Right lobe of liver (tissue), 6 donors: ENCODE measurements around the gene PHACTR2. TPM values are rescaled to one million over a fixed set of nuclear protein-coding genes. Genes with fewer than 3 reads are reported as not detected.
"Not testable (repeated sequence)": the region's sequence is repeated elsewhere in the genome, so short reads cannot be mapped to it uniquely, and the experiment has no call there.

Source experiments
- ATAC-seq, 4 donors: fragments of 200-7000 bp; cut with Tn5 transposase; one replicate each; pipeline ENCODE4 v1.9.1; 2020; ENCODE audit warnings: mild to moderate bottlenecking in 4 of 4, moderate library complexity in 4 of 4
- DNase-seq, 3 donors: peaks; one replicate each; pipeline ENCODE4 v3.0.0-alpha.2; 2020
- H3K27ac ChIP-seq, 3 donors: fragments of 200-600 bp; one replicate each; pipeline ENCODE4 v1.8.0; 2022
- H3K27me3 ChIP-seq, 2 donors: fragments of 200-600 bp; one replicate each; pipeline ENCODE4 v1.8.0; 2022
- H3K36me3 ChIP-seq, 4 donors: fragments of 200-600 bp; sonication (generic) in 1 of 4; one replicate each; pipeline versions ENCODE4 v1.5.1 to v1.8.0; 2017 to 2022; ENCODE audit warnings: control low read depth in 1 of 4
- H3K4me1 ChIP-seq, 4 donors: fragments of 200-600 bp; sonication (generic) in 1 of 4; one replicate each; pipeline versions ENCODE4 v1.5.1 to v1.8.0; 2017 to 2022; ENCODE audit warnings: control low read depth in 1 of 4
- H3K4me3 ChIP-seq, 3 donors: fragments of 200-600 bp; one replicate each; pipeline ENCODE4 v1.8.0; 2022
- H3K9me3 ChIP-seq, 4 donors: fragments of 200-600 bp; sonication (generic) in 1 of 4; one replicate each; pipeline versions ENCODE4 v1.5.1 to v1.8.0; 2017 to 2022; ENCODE audit warnings: control low read depth in 1 of 4
- CTCF ChIP-seq, 4 donors: fragments of 200-600 bp in 3 of 4; fragments of 450-650 bp in 1 of 4; IDR thresholded peaks; one replicate each; pipeline versions ENCODE4 v1.5.1 to v1.8.0; 2016 to 2022; ENCODE audit warnings: antibody characterized with exemption in 4 of 4, mild to moderate bottlenecking in 2 of 4
- POLR2A ChIP-seq: fragments of 450-650 bp; IDR thresholded peaks from one replicate; pipeline ENCODE4 v1.6.1; 2017; ENCODE audit warnings: antibody characterized with exemption, mild to moderate bottlenecking
- WGBS: methylation state at CpG from one replicate; pipeline ENCODE4 v1.1.6; 2018; ENCODE audit warnings: low coverage, low lambda C conversion rate; ENCODE audit not compliant: insufficient coverage; ENCODE audit errors: missing lambda C conversion rate; 5-methylcytosine and 5-hydroxymethylcytosine counted together
- intact Hi-C, 2 donors: fragments of 100-400 bp; cut with DNase I; formaldehyde crosslinking; loops; one replicate each; pipeline versions ENCODE4 v1.11.2 to v1.14.1; 2022
- total RNA-seq, 6 experiments: library from RNA; depleted of rRNA in 2 of 6; stranded (reverse); fragments of >200 nt in 2 of 6; fragmentation: NEBNext Ultra II Directional in 3 of 6; extraction: Animal tissue kit (Norgen Biotek cat#: 25700) in 3 of 6; gene quantifications; one replicate each; pipeline versions ENCODE4 v1.1.0 to v1.2.4, GENCODE V29; 2016 to 2023
- donor health status: DM: no; HTN: yes; CAD: no.
- donor health status: DM: no; HTN: no; CAD: no.
- donor health status: DM: no; HTN: no; CAD: no.
- donor health status: DM: no; HTN: yes; CAD: no.
- donor health status: DM: no; HTN: yes; CAD: no.

Gene PHACTR2
- total RNA-seq, 6 experiments from 2014 or later: 14.0 to 62.7 (median 20.9) TPM

DNA sequence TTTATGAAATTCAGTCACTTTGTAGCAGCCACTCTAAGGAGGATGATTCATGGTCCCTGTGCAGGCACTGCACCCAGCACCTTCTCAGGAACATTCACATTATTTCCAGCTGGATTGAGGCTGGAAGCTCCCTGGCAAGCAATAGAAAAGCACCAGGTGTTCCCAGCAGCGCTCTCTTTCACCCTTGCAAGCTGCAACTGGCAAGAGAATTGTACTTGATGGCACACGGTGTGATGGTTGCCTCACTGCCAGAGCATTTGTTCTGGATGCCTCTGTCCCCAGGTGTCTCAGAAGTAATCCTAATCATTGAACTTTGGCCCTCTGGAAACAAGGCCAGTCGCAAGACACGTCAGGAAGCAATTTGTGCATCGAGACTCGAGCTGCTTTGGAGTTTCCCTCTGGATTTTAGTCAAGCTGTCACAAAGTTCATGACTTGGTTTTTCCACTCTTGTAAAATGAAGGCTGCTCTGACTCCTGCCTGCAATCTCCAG lies 24.9 kb upstream of the PHACTR2 start:
- Histone ChIP-seq H3K27me3 (no peaks in the 10 kb centered on the region), H3K4me3 (no peak overlapping the region), H3K27ac (no peak overlapping the region), H3K9me3 (no peaks in the 10 kb centered on the region), H3K36me3 (no peaks in the 10 kb centered on the region), H3K4me1 (no peaks in the 10 kb centered on the region)
- TF ChIP-seq POLR2A: no peak
- no peak for TF ChIP-seq CTCF (IDR thresholded peaks at IDR 0.05)
- WGBS: 61% methylated on average over 5 of the region's 6 CpGs
- DNase-seq: no peak
- intact Hi-C loops: no loop called here
- ATAC-seq: no peak

- no peaks in the 10 kb centered on the region for H3K9me3 ChIP-seq
- no peak overlapping the region for H3K27ac ChIP-seq
- DNase-seq (no peak), ATAC-seq (no peak)
- H3K4me1 ChIP-seq: no peaks in the 10 kb centered on the region
- 31% methylated on average over 5 of the region's 5 CpGs for WGBS
- no peak for TF ChIP-seq POLR2A
- TF ChIP-seq CTCF (IDR thresholded peaks at IDR 0.05): no peak
- H3K4me3 ChIP-seq: no peak overlapping the region
- no peaks in the 10 kb centered on the region for H3K36me3 ChIP-seq
- H3K27me3 ChIP-seq: no peaks in the 10 kb centered on the region
- intact Hi-C loops: no loop called here
These were observed 22.2 kb upstream of the PHACTR2 start for GRCh38 chr6:143655541-143655940.

DNA sequence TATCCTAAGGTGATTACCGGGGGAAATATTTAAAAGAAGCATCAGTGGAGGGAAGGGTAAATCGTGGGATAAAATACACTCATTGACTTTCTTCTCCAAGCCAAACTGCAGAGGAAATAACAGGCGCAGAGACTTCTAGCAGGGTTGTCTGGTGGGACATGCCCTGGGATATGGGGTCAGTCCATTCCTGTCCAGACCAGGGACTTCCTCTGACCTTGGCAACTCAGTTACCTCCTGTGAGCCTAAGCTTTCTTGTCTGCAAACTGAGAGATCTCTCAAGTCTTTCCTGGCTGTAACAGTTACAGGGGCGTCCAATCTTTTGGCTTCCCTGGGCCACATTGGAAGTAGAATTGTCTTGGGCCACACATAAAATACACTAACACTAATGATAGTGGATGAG lies 21.7 kb upstream of the PHACTR2 start:
- H3K4me3 ChIP-seq: no peak overlapping the region
- H3K27ac ChIP-seq: no peak overlapping the region
- no peak for DNase-seq
- ATAC-seq: peak; percentile 29 to 71 (median 38)
- TF ChIP-seq CTCF (IDR thresholded peaks at IDR 0.05): no peak
- no peak for TF ChIP-seq POLR2A
- WGBS: 64% methylated on average over 3 of the region's 4 CpGs
- H3K36me3 ChIP-seq: no peaks in the 10 kb centered on the region
- no peaks in the 10 kb centered on the region for H3K9me3 ChIP-seq
- no peaks in the 10 kb centered on the region for H3K27me3 ChIP-seq
- intact Hi-C loops: no loop called here
- no peaks in the 10 kb centered on the region for H3K4me1 ChIP-seq

GRCh38 chr6:143657809-143658208 lies 20.0 kb upstream of the PHACTR2 start:
- Histone ChIP-seq H3K36me3 (no peaks in the 10 kb centered on the region), H3K4me1 (no peaks in the 10 kb centered on the region), H3K27ac (no peak overlapping the region), H3K27me3 (no peaks in the 10 kb centered on the region), H3K9me3 (no peaks in the 10 kb centered on the region), H3K4me3 (no peak overlapping the region)
- intact Hi-C loops: no loop called here
- TF ChIP-seq POLR2A: no peak
- no peak for TF ChIP-seq CTCF (IDR thresholded peaks at IDR 0.05)
- 63% methylated on average over 2 of the region's 2 CpGs for WGBS
- DNase-seq (no peak), ATAC-seq (no peak)

DNA sequence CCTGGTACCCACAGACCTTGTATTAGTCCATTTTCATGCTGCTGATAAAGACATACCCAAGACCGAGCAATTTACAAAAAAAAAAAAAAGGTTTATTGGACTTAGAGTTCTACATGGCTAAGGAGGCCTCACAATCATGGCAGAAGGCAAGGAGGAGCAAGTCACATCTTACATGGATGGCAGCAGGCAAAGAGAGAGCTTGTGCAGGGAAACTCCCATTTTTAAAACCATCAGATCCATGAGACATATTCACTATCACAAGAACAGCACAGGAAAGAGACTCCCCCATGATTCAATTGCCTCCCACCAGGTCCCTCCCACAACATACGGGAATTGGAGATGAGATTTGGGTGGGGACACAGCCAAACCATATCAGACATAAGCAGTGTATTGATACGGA lies 17.6 kb upstream of the PHACTR2 start:
- H3K36me3 ChIP-seq, DNase-seq, ATAC-seq, intact Hi-C loops, H3K4me1 ChIP-seq, H3K27me3 ChIP-seq, H3K27ac ChIP-seq, H3K9me3 ChIP-seq, H3K4me3 ChIP-seq: not testable (repeated sequence)
- 88% methylated on average over 3 of the region's 3 CpGs for WGBS
